Tongue (tissue), 2 donors: ENCODE data around the gene FXYD1. TPM values are rescaled to one million over a fixed set of nuclear protein-coding genes. Genes with fewer than 3 reads are reported as not detected.
"Not testable (repeated sequence)": the region's sequence is repeated elsewhere in the genome, so short reads cannot be mapped to it uniquely, and the experiment has no call there.

Experiments
- DNase-seq: peaks from one replicate; pipeline ENCODE4 v3.0.0-alpha.2; 2015
- total RNA-seq: library from RNA; depleted of rRNA; stranded (reverse); fragments of >200 nt; gene quantifications from one replicate; pipeline ENCODE4 v1.2.3, GENCODE V29; 2014

FXYD1 gene
- total RNA-seq = 44.2 TPM

GRCh38 chr19:35138305-35138892 is at the start of gene FXYD1:
TSS of gene FXYD1 (plus strand) at chr19:35138824. CDS start at chr19:35140080, 1,256 bp downstream.
- DNase-seq = peak; percentile 92

- DNase-seq = no peak
Observed at GRCh38 chr19:35089554-35089953, 49.1 kb upstream of the FXYD1 start.

GRCh38 chr19:35090160-35090505 is 48.5 kb upstream of the FXYD1 start:
- DNase-seq = no peak

- DNase-seq = peak; percentile 84
Observed at GRCh38 chr19:35090506-35091214, 48.0 kb upstream of the FXYD1 start.

- DNase-seq = no peak
Observed at GRCh38 chr19:35093430-35093829, 45.2 kb upstream of the FXYD1 start.

GRCh38 chr19:35093941-35094647 is 44.5 kb upstream of the FXYD1 start:
- DNase-seq = no peak

- no peak for DNase-seq
Observed at GRCh38 chr19:35094656-35095055, 44.0 kb upstream of the FXYD1 start.

- no peak for DNase-seq
Observed at GRCh38 chr19:35095667-35096368, 42.8 kb upstream of the FXYD1 start.

GRCh38 chr19:35098413-35099049 is 40.1 kb upstream of the FXYD1 start:
- DNase-seq = peak; percentile 19

- DNase-seq = no peak
Observed at GRCh38 chr19:35099155-35099896, 39.3 kb upstream of the FXYD1 start.

GRCh38 chr19:35099897-35100275 is 38.7 kb upstream of the FXYD1 start:
- no peak for DNase-seq

GRCh38 chr19:35100588-35101533 is 37.8 kb upstream of the FXYD1 start:
- no peak for DNase-seq

- DNase-seq = not testable (repeated sequence)
Observed at GRCh38 chr19:35101949-35102348, 36.7 kb upstream of the FXYD1 start.

- DNase-seq = not testable (repeated sequence)
Observed at GRCh38 chr19:35103614-35104013, 35.0 kb upstream of the FXYD1 start.

GRCh38 chr19:35104361-35104760 is 34.3 kb upstream of the FXYD1 start:
- no peak for DNase-seq

- DNase-seq = no peak
Observed at GRCh38 chr19:35105047-35105410, 33.6 kb upstream of the FXYD1 start.

GRCh38 chr19:35105411-35106290 is 33.0 kb upstream of the FXYD1 start:
- DNase-seq = no peak

- DNase-seq = no peak
Observed at GRCh38 chr19:35106291-35106583, 32.4 kb upstream of the FXYD1 start.

- DNase-seq = no peak
Observed at GRCh38 chr19:35106898-35107541, 31.6 kb upstream of the FXYD1 start.
